Measurements from ENCODE around the gene RFTN1.

RFTN1 gene

DNA sequence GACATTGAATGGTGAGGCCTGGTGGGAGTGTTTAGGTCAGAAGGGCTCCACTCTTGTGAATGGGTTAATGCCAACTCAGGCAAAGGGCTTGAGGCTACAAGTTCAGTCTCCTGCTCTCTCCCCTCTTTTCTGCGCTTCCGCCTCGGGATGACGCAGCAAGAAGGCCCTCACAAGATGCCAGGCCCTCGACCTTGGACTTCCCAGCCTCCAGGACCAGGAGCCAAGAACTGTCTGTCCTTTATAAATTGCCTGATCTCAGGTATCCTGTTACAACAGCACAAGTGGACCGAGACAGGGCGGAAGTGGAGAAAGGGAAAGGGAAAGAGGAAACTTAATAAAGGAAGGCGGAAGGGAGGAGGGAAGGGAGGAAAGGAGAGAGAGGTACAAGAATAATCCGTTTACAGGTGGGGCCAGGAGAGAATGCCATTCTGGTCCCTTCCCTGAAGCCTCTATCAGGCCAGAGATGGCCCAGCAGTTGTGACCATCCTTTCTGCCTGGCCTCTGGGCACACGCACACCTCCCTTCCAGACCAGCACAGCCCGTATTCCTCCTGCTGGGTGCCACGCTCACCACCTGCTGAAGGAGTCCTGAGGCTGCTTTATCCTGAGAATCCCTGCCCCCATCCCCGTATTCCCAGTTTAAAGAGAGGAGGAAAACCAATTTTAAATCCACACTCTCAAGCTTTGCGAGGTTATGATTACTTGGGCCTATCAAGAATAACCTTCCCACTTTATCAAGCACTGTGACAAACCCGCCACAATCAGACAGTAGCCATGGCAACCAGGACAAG is 184.3 kb downstream of the RFTN1 start:
- TF ChIP-seq, protein P1, sequence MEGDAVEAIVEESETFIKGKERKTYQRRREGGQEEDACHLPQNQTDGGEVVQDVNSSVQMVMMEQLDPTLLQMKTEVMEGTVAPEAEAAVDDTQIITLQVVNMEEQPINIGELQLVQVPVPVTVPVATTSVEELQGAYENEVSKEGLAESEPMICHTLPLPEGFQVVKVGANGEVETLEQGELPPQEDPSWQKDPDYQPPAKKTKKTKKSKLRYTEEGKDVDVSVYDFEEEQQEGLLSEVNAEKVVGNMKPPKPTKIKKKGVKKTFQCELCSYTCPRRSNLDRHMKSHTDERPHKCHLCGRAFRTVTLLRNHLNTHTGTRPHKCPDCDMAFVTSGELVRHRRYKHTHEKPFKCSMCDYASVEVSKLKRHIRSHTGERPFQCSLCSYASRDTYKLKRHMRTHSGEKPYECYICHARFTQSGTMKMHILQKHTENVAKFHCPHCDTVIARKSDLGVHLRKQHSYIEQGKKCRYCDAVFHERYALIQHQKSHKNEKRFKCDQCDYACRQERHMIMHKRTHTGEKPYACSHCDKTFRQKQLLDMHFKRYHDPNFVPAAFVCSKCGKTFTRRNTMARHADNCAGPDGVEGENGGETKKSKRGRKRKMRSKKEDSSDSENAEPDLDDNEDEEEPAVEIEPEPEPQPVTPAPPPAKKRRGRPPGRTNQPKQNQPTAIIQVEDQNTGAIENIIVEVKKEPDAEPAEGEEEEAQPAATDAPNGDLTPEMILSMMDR (conservative IDR thresholded peaks at IDR 0.05; ENCODE audit: low read length) = no peak
- no peak for TF ChIP-seq EZH2phosphoT487 (IDR thresholded peaks at IDR 0.05; ENCODE audit: borderline replicate concordance)
- no peaks in the 10 kb centered on the region for H3F3A ChIP-seq (ENCODE audit: low read depth)
- H3K9me3 ChIP-seq (ENCODE audit: insufficient read depth, low read depth, low read length) = peaks cover 11% of the 10 kb centered on the region; the same call in 1 of the 2 replicates
- no peak overlapping the region for H3K4me3 ChIP-seq (ENCODE audit: low read length, poor library complexity, severe bottlenecking)
- H3K27me3 ChIP-seq (ENCODE audit: insufficient read depth, low read length, poor library complexity, severe bottlenecking) = no peaks in the 10 kb centered on the region
- no peaks in the 10 kb centered on the region for H3K4me1 ChIP-seq (ENCODE audit: insufficient read depth, low read length, poor library complexity, severe bottlenecking)
- H3K9ac ChIP-seq (ENCODE audit: low read depth, low read length, poor library complexity, severe bottlenecking) = no peak overlapping the region
- peaks cover 5% of the 10 kb centered on the region; the same call in 1 of the 2 replicates for H3K79me2 ChIP-seq (ENCODE audit: insufficient read depth, low read length)
- H3K36me3 ChIP-seq (ENCODE audit: insufficient read depth, low read length) = peaks cover 75% of the 10 kb centered on the region
- no peaks in the 10 kb centered on the region for H3K9me2 ChIP-seq (replicated peaks; ENCODE audit: low read depth, low read length)
- no peak overlapping the region for H2AFZ ChIP-seq (ENCODE audit: low read length)
- H4K20me1 ChIP-seq (ENCODE audit: insufficient read depth, low read length, poor library complexity, severe bottlenecking) = no peaks in the 10 kb centered on the region
- H3K4me2 ChIP-seq (ENCODE audit: low read depth, low read length, poor library complexity, severe bottlenecking) = no peak overlapping the region

DNA sequence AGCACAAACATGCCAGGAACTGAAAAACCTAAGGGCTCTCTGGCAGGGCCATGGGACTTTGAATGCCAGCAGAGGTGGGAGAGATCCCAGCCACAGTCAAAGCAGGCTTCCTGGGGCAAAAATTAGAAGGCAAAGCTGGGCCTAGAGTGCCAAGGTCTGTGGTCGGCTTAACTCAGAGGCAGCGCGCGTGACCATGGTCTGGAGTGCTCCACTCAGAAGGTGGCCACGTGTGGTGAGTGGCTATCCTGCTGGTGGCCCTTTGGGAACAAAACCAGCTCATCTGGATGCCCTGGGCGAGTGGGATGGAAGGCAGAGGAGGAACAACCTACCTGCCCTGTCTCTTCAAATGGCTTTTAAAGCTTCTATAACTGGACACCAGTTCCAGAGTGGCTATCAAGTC is 185.4 kb downstream of the RFTN1 start:
- H3K4me2 ChIP-seq (ENCODE audit: low read depth, low read length, poor library complexity, severe bottlenecking) = no peak overlapping the region

DNA sequence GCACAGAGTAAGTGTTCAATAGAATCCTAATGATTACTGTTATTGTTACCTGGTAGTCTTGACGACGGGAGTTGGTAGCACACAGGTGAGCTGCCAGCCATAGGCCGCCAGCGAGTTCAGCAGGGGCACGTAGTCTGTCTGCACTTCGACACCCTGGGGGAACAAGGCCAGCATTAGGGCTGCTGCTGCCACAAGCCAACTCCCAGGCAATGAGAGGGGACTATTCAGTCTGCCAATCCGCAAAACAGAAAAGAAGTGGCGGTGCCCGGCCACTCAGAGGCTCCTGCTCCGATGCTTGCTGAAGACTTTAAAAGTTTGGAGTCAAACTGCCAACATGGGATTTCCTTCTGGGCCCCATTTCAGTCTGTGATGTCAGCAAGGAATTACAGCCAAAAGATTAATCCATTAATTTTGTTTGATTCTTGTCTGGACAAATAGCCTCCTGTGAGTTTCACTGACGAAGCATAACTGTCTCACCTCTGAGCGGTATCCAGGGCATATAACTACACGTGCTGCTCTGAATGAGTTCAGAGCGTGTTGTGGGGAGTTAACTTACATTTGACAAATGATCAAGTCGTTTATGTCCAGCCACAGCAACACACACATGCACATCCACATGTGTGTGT is 186.7 kb downstream of the RFTN1 start:
- TF ChIP-seq EZH2phosphoT487 (IDR thresholded peaks at IDR 0.05; ENCODE audit: borderline replicate concordance) = no peak
- TF ChIP-seq, protein P1 (conservative IDR thresholded peaks at IDR 0.05; ENCODE audit: low read length) = no peak
- H3K36me3 ChIP-seq (ENCODE audit: insufficient read depth, low read length) = peaks cover 82% of the 10 kb centered on the region

More for the DNA sequence above, 185.4 kb downstream of the RFTN1 start:
- Histone ChIP-seq H3K27me3 (ENCODE audit: insufficient read depth, low read length, poor library complexity, severe bottlenecking) (no peaks in the 10 kb centered on the region), H3K79me2 (ENCODE audit: insufficient read depth, low read length) (0 out of 2 replicates have a peak, but pooled peaks cover 2% of the 10 kb centered on the region), H3K9ac (ENCODE audit: low read depth, low read length, poor library complexity, severe bottlenecking) (no peak overlapping the region), H3K9me2 (replicated peaks; ENCODE audit: low read depth, low read length) (no peaks in the 10 kb centered on the region), H2AFZ (ENCODE audit: low read length) (no peak overlapping the region), H3K4me1 (ENCODE audit: insufficient read depth, low read length, poor library complexity, severe bottlenecking) (no peaks in the 10 kb centered on the region), H3F3A (ENCODE audit: low read depth) (no peaks in the 10 kb centered on the region), H3K4me3 (ENCODE audit: low read length, poor library complexity, severe bottlenecking) (no peak overlapping the region), H3K36me3 (ENCODE audit: insufficient read depth, low read length) (peaks cover 82% of the 10 kb centered on the region), H3K9me3 (ENCODE audit: insufficient read depth, low read depth, low read length) (peaks cover 11% of the 10 kb centered on the region; the same call in 1 of the 2 replicates), H4K20me1 (ENCODE audit: insufficient read depth, low read length, poor library complexity, severe bottlenecking) (no peaks in the 10 kb centered on the region)
- no peak for TF ChIP-seq EZH2phosphoT487 (IDR thresholded peaks at IDR 0.05; ENCODE audit: borderline replicate concordance)
- TF ChIP-seq, protein P1 (conservative IDR thresholded peaks at IDR 0.05; ENCODE audit: low read length) = no peak

More for the DNA sequence above, 186.7 kb downstream of the RFTN1 start:
- Histone ChIP-seq H3F3A (ENCODE audit: low read depth) (no peaks in the 10 kb centered on the region), H3K27me3 (ENCODE audit: insufficient read depth, low read length, poor library complexity, severe bottlenecking) (no peaks in the 10 kb centered on the region), H3K79me2 (ENCODE audit: insufficient read depth, low read length) (no peaks in the 10 kb centered on the region), H3K9ac (ENCODE audit: low read depth, low read length, poor library complexity, severe bottlenecking) (no peak overlapping the region), H4K20me1 (ENCODE audit: insufficient read depth, low read length, poor library complexity, severe bottlenecking) (no peaks in the 10 kb centered on the region), H2AFZ (ENCODE audit: low read length) (no peak overlapping the region), H3K9me2 (replicated peaks; ENCODE audit: low read depth, low read length) (no peaks in the 10 kb centered on the region), H3K4me2 (ENCODE audit: low read depth, low read length, poor library complexity, severe bottlenecking) (no peak overlapping the region), H3K4me3 (ENCODE audit: low read length, poor library complexity, severe bottlenecking) (no peak overlapping the region), H3K9me3 (ENCODE audit: insufficient read depth, low read depth, low read length) (peaks cover 9% of the 10 kb centered on the region; the same call in 1 of the 2 replicates), H3K4me1 (ENCODE audit: insufficient read depth, low read length, poor library complexity, severe bottlenecking) (no peaks in the 10 kb centered on the region)

Data from Loucy (cell line).